Measurements from ENCODE around the gene GAST. TPM values are rescaled to one million over a fixed set of nuclear protein-coding genes. Genes with fewer than 3 reads are reported as not detected.

GAST gene
- total and polyA plus RNA-seq, 12 donors = not detected

DNA sequence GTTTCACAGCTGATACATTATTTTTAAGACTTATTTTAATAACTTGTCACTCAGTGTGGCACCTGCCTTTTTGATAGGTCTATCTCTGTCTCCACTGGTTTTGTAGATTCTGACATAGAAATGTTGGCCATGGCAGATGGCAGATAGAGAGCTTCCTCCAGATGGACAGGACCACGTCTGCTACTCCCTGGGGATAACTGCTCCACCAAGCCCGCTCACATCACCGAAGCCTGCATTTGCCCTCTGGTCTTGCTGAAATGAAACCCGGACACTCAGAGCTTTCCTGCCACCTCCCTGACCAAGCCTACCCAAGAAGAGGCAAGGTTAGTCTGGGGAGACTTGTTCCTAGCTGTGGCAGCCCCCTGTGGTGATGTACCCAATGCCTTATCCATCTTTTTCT, 38.7 kb downstream of the GAST start:
- Histone ChIP-seq H3K27me3 (no peaks in the 10 kb centered on the region), H3K4me1 (replicated peaks in 1 of 2) (no peaks in the 10 kb centered on the region), H3K27ac (no peak overlapping the region), H3K9me3 (replicated peaks in 1 of 3) (no peaks in the 10 kb centered on the region), H3K36me3 (replicated peaks in 1 of 2) (peaks cover 0 to 5% of the 10 kb centered on the region in 2 donors), H3K4me3 (no peak overlapping the region)
- 40 to 83% (median 78%) methylated on average over 1 to 4 of the region's 4 CpGs for WGBS, 4 donors
- intact Hi-C loops (cut with DNase I) = no loop called here
- no peak for TF ChIP-seq POLR2A (IDR thresholded peaks at IDR 0.05)
- TF ChIP-seq, protein P1, sequence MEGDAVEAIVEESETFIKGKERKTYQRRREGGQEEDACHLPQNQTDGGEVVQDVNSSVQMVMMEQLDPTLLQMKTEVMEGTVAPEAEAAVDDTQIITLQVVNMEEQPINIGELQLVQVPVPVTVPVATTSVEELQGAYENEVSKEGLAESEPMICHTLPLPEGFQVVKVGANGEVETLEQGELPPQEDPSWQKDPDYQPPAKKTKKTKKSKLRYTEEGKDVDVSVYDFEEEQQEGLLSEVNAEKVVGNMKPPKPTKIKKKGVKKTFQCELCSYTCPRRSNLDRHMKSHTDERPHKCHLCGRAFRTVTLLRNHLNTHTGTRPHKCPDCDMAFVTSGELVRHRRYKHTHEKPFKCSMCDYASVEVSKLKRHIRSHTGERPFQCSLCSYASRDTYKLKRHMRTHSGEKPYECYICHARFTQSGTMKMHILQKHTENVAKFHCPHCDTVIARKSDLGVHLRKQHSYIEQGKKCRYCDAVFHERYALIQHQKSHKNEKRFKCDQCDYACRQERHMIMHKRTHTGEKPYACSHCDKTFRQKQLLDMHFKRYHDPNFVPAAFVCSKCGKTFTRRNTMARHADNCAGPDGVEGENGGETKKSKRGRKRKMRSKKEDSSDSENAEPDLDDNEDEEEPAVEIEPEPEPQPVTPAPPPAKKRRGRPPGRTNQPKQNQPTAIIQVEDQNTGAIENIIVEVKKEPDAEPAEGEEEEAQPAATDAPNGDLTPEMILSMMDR (IDR thresholded peaks at IDR 0.05) = no peak
- no peak for DNase-seq

DNA sequence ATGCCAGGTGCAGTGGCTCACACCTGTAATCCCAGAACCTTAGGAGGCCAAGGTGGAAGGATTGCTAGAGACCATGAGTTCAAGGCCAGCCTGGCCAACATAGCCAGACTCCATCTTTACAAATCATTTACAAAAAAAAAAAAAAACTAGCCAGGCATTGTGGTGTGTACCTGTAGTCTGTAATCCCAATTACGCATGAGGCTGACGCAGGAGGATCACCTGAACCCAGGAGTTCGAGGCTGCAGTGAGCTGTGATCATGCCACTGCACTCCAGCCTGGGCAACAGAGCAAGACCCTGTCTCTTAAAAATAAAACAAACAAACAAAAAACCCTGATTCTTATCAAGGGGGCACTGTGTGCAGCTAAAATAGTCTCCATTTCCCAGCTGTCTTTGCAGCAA, 39.2 kb downstream of the GAST start:
- Histone ChIP-seq H3K27me3 (no peaks in the 10 kb centered on the region), H3K9me3 (replicated peaks in 1 of 3) (no peaks in the 10 kb centered on the region), H3K4me1 (replicated peaks in 1 of 2) (no peaks in the 10 kb centered on the region), H3K4me3 (no peak overlapping the region), H3K27ac (no peak overlapping the region), H3K36me3 (replicated peaks in 1 of 2) (peaks cover 0 to 8% of the 10 kb centered on the region in 2 donors)
- 61 to 74% (median 71%) methylated on average over 3 of the region's 3 CpGs for WGBS, 4 donors
- TF ChIP-seq POLR2A (IDR thresholded peaks at IDR 0.05) = no peak
- TF ChIP-seq, protein P1 (IDR thresholded peaks at IDR 0.05) = no peak
- no peak for DNase-seq
- intact Hi-C loops (cut with DNase I) = no loop called here

DNA sequence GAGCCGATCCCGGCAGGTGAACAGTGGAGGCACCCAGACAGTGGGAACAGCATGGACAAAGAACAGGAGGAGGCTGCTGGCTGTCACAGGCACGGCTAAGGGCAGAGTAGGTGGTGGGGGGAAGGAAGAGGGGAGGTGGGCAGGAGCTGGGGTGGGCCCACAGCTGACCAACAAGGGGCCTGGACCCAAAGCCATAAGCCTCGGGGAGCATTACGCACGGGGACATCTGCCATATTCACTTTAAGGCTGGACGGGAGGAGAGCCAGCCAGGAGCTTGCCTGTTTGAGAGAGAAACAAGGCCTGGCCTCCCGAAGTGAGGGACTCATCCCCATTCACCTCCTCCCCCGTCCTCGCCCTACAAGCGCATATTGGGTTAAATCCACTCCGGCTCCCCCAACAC, 41.9 kb downstream of the GAST start:
- peaks cover 0 to 23% of the 10 kb centered on the region in 2 donors for H3K36me3 ChIP-seq (replicated peaks in 1 of 2)
- 84 to 89% (median 87%) methylated on average over 8 to 12 of the region's 12 CpGs for WGBS, 4 donors
- intact Hi-C loops (cut with DNase I) = no loop called here

DNA sequence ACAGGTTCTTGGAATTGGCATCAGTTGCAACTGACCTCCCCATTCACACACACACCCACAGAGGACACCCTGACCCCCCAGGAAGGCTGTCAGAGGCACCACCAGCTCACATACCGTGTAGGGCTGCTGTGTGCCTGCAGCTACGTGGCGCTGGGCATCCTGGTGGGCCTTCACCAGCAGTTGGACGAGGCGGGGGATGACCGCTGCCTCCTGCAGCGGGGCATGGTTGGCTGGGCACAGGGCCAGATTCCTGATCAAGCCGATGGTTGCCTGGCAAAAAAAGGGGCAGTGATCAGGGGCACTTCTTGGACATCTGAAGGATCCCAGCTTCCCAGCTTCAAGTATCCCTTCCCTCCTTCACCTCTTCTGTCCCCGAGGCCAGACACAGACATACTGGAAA, 46.5 kb downstream of the GAST start:
- H3K36me3 ChIP-seq (replicated peaks in 1 of 2) = peaks cover 0 to 36% of the 10 kb centered on the region in 2 donors
- DNase-seq = no peak
- intact Hi-C loops (cut with DNase I) = no loop called here

More for the DNA sequence above, 41.9 kb downstream of the GAST start:
- Histone ChIP-seq H3K27ac (no peak overlapping the region), H3K9me3 (replicated peaks in 1 of 3) (no peaks in the 10 kb centered on the region), H3K4me3 (no peak overlapping the region), H3K27me3 (no peaks in the 10 kb centered on the region), H3K4me1 (replicated peaks in 1 of 2) (no peaks in the 10 kb centered on the region)
- no peak for DNase-seq
- no peak for TF ChIP-seq POLR2A (IDR thresholded peaks at IDR 0.05)

DNA sequence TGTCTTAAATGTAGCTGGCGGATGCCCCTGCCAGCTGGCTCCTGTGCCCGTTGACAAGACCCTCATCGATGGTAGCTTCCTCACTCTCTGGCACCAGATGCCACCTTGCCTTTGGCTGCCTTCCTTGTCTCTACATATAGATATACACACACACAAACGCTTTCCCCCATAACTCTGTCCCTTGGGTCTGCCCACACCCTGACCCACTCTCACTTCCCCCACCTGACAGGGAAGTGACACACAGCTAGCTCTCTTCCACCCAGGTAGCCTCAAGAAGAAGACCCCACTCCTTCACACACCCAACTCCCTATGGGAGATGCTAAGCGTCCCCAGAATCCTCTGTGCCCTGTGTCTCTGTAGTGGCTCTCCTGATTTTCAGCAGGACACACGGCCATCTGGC, 48.7 kb downstream of the GAST start:
- H3K9me3 ChIP-seq (replicated peaks in 1 of 3) = no peaks in the 10 kb centered on the region
- 90 to 95% (median 94%) methylated on average over 5 to 6 of the region's 6 CpGs for WGBS, 4 donors

More for the DNA sequence above, 46.5 kb downstream of the GAST start:
- no peaks in the 10 kb centered on the region for H3K27me3 ChIP-seq
- no peaks in the 10 kb centered on the region for H3K9me3 ChIP-seq (replicated peaks in 1 of 3)
- no peak for TF ChIP-seq POLR2A (IDR thresholded peaks at IDR 0.05)
- TF ChIP-seq, protein P1 (IDR thresholded peaks at IDR 0.05) = no peak
- no peaks in the 10 kb centered on the region for H3K4me1 ChIP-seq (replicated peaks in 1 of 2)
- H3K4me3 ChIP-seq = no peak overlapping the region
- no peak overlapping the region for H3K27ac ChIP-seq
- 72 to 87% (median 81%) methylated on average over 6 to 9 of the region's 9 CpGs for WGBS, 4 donors

More for the DNA sequence above, 48.7 kb downstream of the GAST start:
- no peaks in the 10 kb centered on the region for H3K4me1 ChIP-seq (replicated peaks in 1 of 2)
- peaks cover 0 to 54% of the 10 kb centered on the region in 2 donors for H3K36me3 ChIP-seq (replicated peaks in 1 of 2)
- H3K27me3 ChIP-seq = no peaks in the 10 kb centered on the region
- no peak overlapping the region for H3K4me3 ChIP-seq
- no peak for DNase-seq
- intact Hi-C loops (cut with DNase I) = no loop called here
- H3K27ac ChIP-seq = no peak overlapping the region
- no peak for TF ChIP-seq POLR2A (IDR thresholded peaks at IDR 0.05)
- TF ChIP-seq, protein P1 (IDR thresholded peaks at IDR 0.05) = no peak
